Muscle of leg (tissue), 11 donors: ENCODE measurements around the gene CD3G. TPM values are rescaled to one million over a fixed set of nuclear protein-coding genes. Genes with fewer than 3 reads are reported as not detected.

Source experiments
- DNase-seq: peaks from one replicate; pipeline ENCODE4 v3.0.0; 2013
- H3K27ac ChIP-seq: one replicate; pipeline ENCODE4 v1.5.1; 2013; ENCODE audit warnings: mild to moderate bottlenecking, low read length, control low read depth
- H3K27me3 ChIP-seq: one replicate; pipeline ENCODE4 v1.6.1; 2013; ENCODE audit warnings: low read length; ENCODE audit not compliant: control insufficient read depth, insufficient read depth
- H3K36me3 ChIP-seq: one replicate; pipeline ENCODE4 v1.6.1; 2013; ENCODE audit warnings: low read length; ENCODE audit not compliant: control insufficient read depth, insufficient read depth
- H3K4me1 ChIP-seq: one replicate; pipeline ENCODE4 v1.6.1; 2013; ENCODE audit warnings: low read length; ENCODE audit not compliant: control insufficient read depth, insufficient read depth
- H3K4me3 ChIP-seq: one replicate; pipeline ENCODE4 v1.5.1; 2013; ENCODE audit warnings: low read length, control low read depth
- H3K9me3 ChIP-seq: replicated peaks from 2 replicates; pipeline ENCODE4 v1.6.1; 2013; ENCODE audit warnings: low read depth, low read length; ENCODE audit not compliant: control insufficient read depth
- WGBS: methylation state at CpG from one replicate; pipeline ENCODE4 v1.1.5; 2013; ENCODE audit warnings: missing lambda C conversion rate; ENCODE audit not compliant: insufficient coverage; 5-methylcytosine and 5-hydroxymethylcytosine counted together
- polyA plus RNA-seq, 8 donors: library from polyadenylated mRNA; unstranded; fragments of 120-200 nt; gene quantifications; one replicate each; pipeline versions ENCODE4 v1.2.1 to v1.2.3, GENCODE V29; 2013; ENCODE audit warnings: inconsistent platforms in 1 of 8, low replicate concordance in 1 of 8; ENCODE audit not compliant: insufficient read length in 8 of 8, insufficient read depth in 1 of 8
- total RNA-seq: library from RNA; stranded (reverse); fragments of 120-200 nt; gene quantifications from one replicate; pipeline ENCODE4 v1.2.4, GENCODE V29; 2013

The CD3G gene
- total and polyA plus RNA-seq, 9 donors = 0.04 to 0.37 (median 0.13) TPM; not detected in 1

GRCh38 chr11:118310271-118310670 lies 33.9 kb upstream of the CD3G start:
- peaks cover 3% of the 10 kb centered on the region for H3K4me1 ChIP-seq
- peaks cover 8% of the 10 kb centered on the region for H3K27me3 ChIP-seq
- no peak overlapping the region for H3K4me3 ChIP-seq
- no CpG with 5 or more reads among the region's 3 CpGs for WGBS
- DNase-seq = no peak
- H3K27ac ChIP-seq = no peak overlapping the region
- H3K36me3 ChIP-seq = no peaks in the 10 kb centered on the region
- no peaks in the 10 kb centered on the region for H3K9me3 ChIP-seq

- no peak overlapping the region for H3K4me3 ChIP-seq
- WGBS = no CpG with 5 or more reads among the region's 3 CpGs
Measured at GRCh38 chr11:118310781-118311485, 33.2 kb upstream of the CD3G start.

GRCh38 chr11:118311518-118311917 lies 32.6 kb upstream of the CD3G start:
- no peaks in the 10 kb centered on the region for H3K9me3 ChIP-seq
- peaks cover 13% of the 10 kb centered on the region for H3K4me1 ChIP-seq
- no peak overlapping the region for H3K4me3 ChIP-seq
- no CpG with 5 or more reads among the region's 4 CpGs for WGBS
- peaks cover 7% of the 10 kb centered on the region for H3K27me3 ChIP-seq
- H3K36me3 ChIP-seq = no peaks in the 10 kb centered on the region
- DNase-seq = no peak
- H3K27ac ChIP-seq = no peak overlapping the region

More at GRCh38 chr11:118310781-118311485, 33.2 kb upstream of the CD3G start:
- Histone ChIP-seq H3K4me1 (peaks cover 8% of the 10 kb centered on the region), H3K9me3 (no peaks in the 10 kb centered on the region), H3K27ac (no peak overlapping the region), H3K36me3 (no peaks in the 10 kb centered on the region), H3K27me3 (peaks cover 8% of the 10 kb centered on the region)
- DNase-seq = no peak

- H3K9me3 ChIP-seq = no peaks in the 10 kb centered on the region
- peaks cover 19% of the 10 kb centered on the region for H3K4me1 ChIP-seq
- H3K4me3 ChIP-seq = no peak overlapping the region
- H3K36me3 ChIP-seq = no peaks in the 10 kb centered on the region
- WGBS = 100% methylated on average over 1 of the region's 2 CpGs
- no peak for DNase-seq
- H3K27me3 ChIP-seq = peaks cover 8% of the 10 kb centered on the region
- no peak overlapping the region for H3K27ac ChIP-seq
Measured at GRCh38 chr11:118312328-118312727, 31.8 kb upstream of the CD3G start.

GRCh38 chr11:118313242-118313641 lies 30.9 kb upstream of the CD3G start:
- Histone ChIP-seq H3K27me3 (peaks cover 8% of the 10 kb centered on the region), H3K4me3 (no peak overlapping the region)
- WGBS = no CpG with 5 or more reads among the region's 4 CpGs

GRCh38 chr11:118314988-118315411 lies 29.1 kb upstream of the CD3G start:
- H3K36me3 ChIP-seq = no peaks in the 10 kb centered on the region
- no peak overlapping the region for H3K27ac ChIP-seq
- H3K4me1 ChIP-seq = peaks cover 19% of the 10 kb centered on the region
- H3K27me3 ChIP-seq = peaks cover 8% of the 10 kb centered on the region
- DNase-seq = peak; percentile 54
- H3K9me3 ChIP-seq = no peaks in the 10 kb centered on the region
- WGBS = 22% methylated on average over 3 of the region's 7 CpGs
- no peak overlapping the region for H3K4me3 ChIP-seq

More at GRCh38 chr11:118313242-118313641, 30.9 kb upstream of the CD3G start:
- Histone ChIP-seq H3K4me1 (peaks cover 19% of the 10 kb centered on the region), H3K36me3 (no peaks in the 10 kb centered on the region), H3K9me3 (no peaks in the 10 kb centered on the region), H3K27ac (no peak overlapping the region)
- no peak for DNase-seq

GRCh38 chr11:118318124-118318523 lies 26.0 kb upstream of the CD3G start:
- Histone ChIP-seq H3K27me3 (peaks cover 5% of the 10 kb centered on the region), H3K27ac (no peak overlapping the region), H3K4me3 (no peak overlapping the region), H3K9me3 (no peaks in the 10 kb centered on the region), H3K4me1 (peaks cover 19% of the 10 kb centered on the region), H3K36me3 (no peaks in the 10 kb centered on the region)
- 79% methylated on average over 4 of the region's 4 CpGs for WGBS
- no peak for DNase-seq

GRCh38 chr11:118318581-118319336 lies 25.4 kb upstream of the CD3G start:
- WGBS = 85% methylated on average over 6 of the region's 11 CpGs
- Histone ChIP-seq H3K4me3 (no peak overlapping the region), H3K4me1 (peaks cover 19% of the 10 kb centered on the region), H3K36me3 (no peaks in the 10 kb centered on the region), H3K9me3 (no peaks in the 10 kb centered on the region), H3K27ac (no peak overlapping the region), H3K27me3 (peaks cover 5% of the 10 kb centered on the region)
- no peak for DNase-seq

GRCh38 chr11:118319337-118319707 lies 24.8 kb upstream of the CD3G start:
- peaks cover 19% of the 10 kb centered on the region for H3K4me1 ChIP-seq
- peak; percentile 43 for DNase-seq
- no peak overlapping the region for H3K27ac ChIP-seq
- no peaks in the 10 kb centered on the region for H3K36me3 ChIP-seq
- H3K9me3 ChIP-seq = no peaks in the 10 kb centered on the region
- no peak overlapping the region for H3K4me3 ChIP-seq
- no CpG with 5 or more reads among the region's 1 CpG for WGBS
- H3K27me3 ChIP-seq = peaks cover 5% of the 10 kb centered on the region

- Histone ChIP-seq H3K4me1 (peaks cover 14% of the 10 kb centered on the region), H3K4me3 (no peak overlapping the region), H3K9me3 (no peaks in the 10 kb centered on the region), H3K27me3 (peaks cover 2% of the 10 kb centered on the region), H3K27ac (no peak overlapping the region), H3K36me3 (no peaks in the 10 kb centered on the region)
- WGBS = 88% methylated on average over 3 of the region's 3 CpGs
- no peak for DNase-seq
Measured at GRCh38 chr11:118320515-118320914, 23.6 kb upstream of the CD3G start.
